Measurements from ENCODE around the gene NOS3.

- TF ChIP-seq, protein P1, sequence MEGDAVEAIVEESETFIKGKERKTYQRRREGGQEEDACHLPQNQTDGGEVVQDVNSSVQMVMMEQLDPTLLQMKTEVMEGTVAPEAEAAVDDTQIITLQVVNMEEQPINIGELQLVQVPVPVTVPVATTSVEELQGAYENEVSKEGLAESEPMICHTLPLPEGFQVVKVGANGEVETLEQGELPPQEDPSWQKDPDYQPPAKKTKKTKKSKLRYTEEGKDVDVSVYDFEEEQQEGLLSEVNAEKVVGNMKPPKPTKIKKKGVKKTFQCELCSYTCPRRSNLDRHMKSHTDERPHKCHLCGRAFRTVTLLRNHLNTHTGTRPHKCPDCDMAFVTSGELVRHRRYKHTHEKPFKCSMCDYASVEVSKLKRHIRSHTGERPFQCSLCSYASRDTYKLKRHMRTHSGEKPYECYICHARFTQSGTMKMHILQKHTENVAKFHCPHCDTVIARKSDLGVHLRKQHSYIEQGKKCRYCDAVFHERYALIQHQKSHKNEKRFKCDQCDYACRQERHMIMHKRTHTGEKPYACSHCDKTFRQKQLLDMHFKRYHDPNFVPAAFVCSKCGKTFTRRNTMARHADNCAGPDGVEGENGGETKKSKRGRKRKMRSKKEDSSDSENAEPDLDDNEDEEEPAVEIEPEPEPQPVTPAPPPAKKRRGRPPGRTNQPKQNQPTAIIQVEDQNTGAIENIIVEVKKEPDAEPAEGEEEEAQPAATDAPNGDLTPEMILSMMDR (IDR thresholded peaks at IDR 0.05; ENCODE audit: borderline replicate concordance, extremely low read depth, low read length, poor library complexity, severe bottlenecking), result no peak
- TF ChIP-seq EZH2 (IDR thresholded peaks at IDR 0.05; ENCODE audit: borderline replicate concordance, low read depth, low read length, severe bottlenecking), result no peak
These were observed 40.8 kb upstream of the NOS3 start for GRCh38 chr7:150949971-150950491.

Data from DND-41 (cell line).